H1 (cell line): Measurements from ENCODE around the gene HGFAC. TPM values are rescaled to one million over a fixed set of nuclear protein-coding genes. Genes with fewer than 3 reads are reported as not detected.

ENCODE experiments used
- CTCF ChIA-PET: fragments of 300-600 bp; sonication (Branson Sonifier 250); formaldehyde crosslinking; loops from one replicate; lab custom pipeline; 2021; ENCODE audit not compliant: partially characterized antibody; lab: Charles Lee
- POLR2A ChIA-PET: fragments of 300-600 bp; sonication (Branson Sonifier 250); formaldehyde crosslinking; loops from one replicate; lab custom pipeline; 2021; ENCODE audit warnings: inconsistent platforms; ENCODE audit not compliant: partially characterized antibody; lab: Charles Lee
- DNase-seq, 2 experiments: peaks; one replicate each; pipeline versions ENCODE4 v3.0.0 to v3.0.0-alpha.2; 2010 to 2022; ENCODE audit warnings: low spot score in 2 of 2, low read depth in 1 of 2, mixed read lengths in 1 of 2
- FAIRE-seq: peaks from 2 replicates; lab custom pipeline; 2011; peaks lifted over from hg19 to GRCh38; lab: Jason Lieb, UNC
- H2AFZ ChIP-seq: 2 replicates; pipeline ENCODE4 v1.8.1; 2012; ENCODE audit warnings: low read length, inconsistent platforms
- H2AK5ac ChIP-seq: 2 replicates; pipeline ENCODE4 v1.6.1; 2013; ENCODE audit warnings: low read depth, low read length
- H2BK120ac ChIP-seq: replicated peaks from 2 replicates; pipeline ENCODE3; 2013; ENCODE audit warnings: low read depth, low read length, inconsistent platforms
- H2BK12ac ChIP-seq: 2 replicates; pipeline ENCODE4 v1.6.1; 2013; ENCODE audit warnings: low read depth, low read length
- H2BK15ac ChIP-seq: 2 replicates; pipeline ENCODE4 v1.6.1; 2013; ENCODE audit warnings: low read length
- H2BK20ac ChIP-seq: 2 replicates; pipeline ENCODE4 v1.6.1; 2013; ENCODE audit warnings: low read length
- H2BK5ac ChIP-seq: 2 replicates; pipeline ENCODE4 v1.6.1; 2013; ENCODE audit warnings: low read depth, low read length
- H3K14ac ChIP-seq: 2 replicates; pipeline ENCODE4 v1.6.1; 2013; ENCODE audit warnings: inconsistent platforms; ENCODE audit not compliant: insufficient read length
- H3K18ac ChIP-seq: 2 replicates; pipeline ENCODE4 v1.6.1; 2013; ENCODE audit warnings: low read length; ENCODE audit errors: extremely low read depth
- H3K23ac ChIP-seq: 2 replicates; pipeline ENCODE4 v1.6.1; 2013; ENCODE audit warnings: inconsistent platforms; ENCODE audit not compliant: insufficient read length
- H3K23me2 ChIP-seq: 2 replicates; pipeline ENCODE4 v1.6.1; 2013; ENCODE audit warnings: low read depth, low read length
- H3K27ac ChIP-seq: 2 replicates; pipeline ENCODE4 v1.6.1; 2011; ENCODE audit warnings: low read depth, low read length, inconsistent platforms
- H3K27me3 ChIP-seq, 4 experiments: replicated peaks in 1 of 4; 1 replicate in 1 of 4; 2 replicates in 3 of 4; pipeline versions ENCODE4 v1.6.1 to v1.8.1; 2011 to 2013; ENCODE audit warnings: low read length in 3 of 4, mild to moderate bottlenecking in 3 of 4, inconsistent platforms in 2 of 4, mixed read lengths in 2 of 4, moderate library complexity in 1 of 4; ENCODE audit not compliant: control insufficient read depth in 3 of 4, insufficient read depth in 3 of 4; ENCODE audit errors: extremely low read depth in 1 of 4
- H3K36me3 ChIP-seq, 4 experiments: 2 replicates each; pipeline versions ENCODE4 v1.6.1 to v1.8.1; 2011 to 2013; ENCODE audit warnings: mild to moderate bottlenecking in 4 of 4, low read length in 3 of 4, moderate library complexity in 2 of 4, control low read depth in 1 of 4, inconsistent platforms in 1 of 4; ENCODE audit not compliant: insufficient read depth in 4 of 4, control insufficient read depth in 2 of 4
- H3K4ac ChIP-seq: replicated peaks from 2 replicates; pipeline ENCODE3; 2013; ENCODE audit warnings: low read length, low read depth, mixed read lengths, inconsistent platforms; ENCODE audit not compliant: insufficient read length
- H3K4me1 ChIP-seq, 4 experiments: replicated peaks in 1 of 4; 1 replicate in 1 of 4; 2 replicates in 3 of 4; pipeline versions ENCODE4 v1.6.1 to v1.8.1; 2011 to 2013; ENCODE audit warnings: low read length in 3 of 4, inconsistent platforms in 2 of 4, mixed read lengths in 1 of 4; ENCODE audit not compliant: insufficient read depth in 4 of 4, control insufficient read depth in 3 of 4
- H3K4me2 ChIP-seq, 2 experiments: 2 replicates each; pipeline versions ENCODE4 v1.6.1 to v1.8.1; 2011 to 2013; ENCODE audit warnings: low read depth in 2 of 2, low read length in 2 of 2, control low read depth in 1 of 2, inconsistent platforms in 1 of 2, mild to moderate bottlenecking in 1 of 2; ENCODE audit not compliant: insufficient read depth in 1 of 2
- H3K4me3 ChIP-seq, 4 experiments: fragments of 200-600, 300-600 bp in 1 of 4; sonication (generic), shearing (Covaris generic), sonication (Bioruptor Twin) in 1 of 4; 2 replicates each; pipeline versions ENCODE4 v1.5.1 to v1.8.1; 2011 to 2016; ENCODE audit warnings: low read length in 4 of 4, low read depth in 3 of 4, control low read depth in 2 of 4, inconsistent platforms in 2 of 4, mild to moderate bottlenecking in 2 of 4, mixed read lengths in 1 of 4, moderate library complexity in 1 of 4; ENCODE audit not compliant: insufficient read depth in 2 of 4; ENCODE audit errors: extremely low read depth in 1 of 4
- H3K56ac ChIP-seq: replicated peaks from 2 replicates; pipeline ENCODE3; 2013; ENCODE audit warnings: low read depth, mild to moderate bottlenecking, mixed read lengths, low read length, inconsistent platforms; ENCODE audit not compliant: insufficient read length
- H3K79me1 ChIP-seq: 2 replicates; pipeline ENCODE4 v1.6.1; 2013; ENCODE audit warnings: low read depth, low read length, control low read depth
- H3K79me2 ChIP-seq, 2 experiments: 2 replicates each; pipeline versions ENCODE4 v1.6.1 to v1.8.1; 2012 to 2013; ENCODE audit warnings: low read length in 2 of 2, mild to moderate bottlenecking in 2 of 2, inconsistent platforms in 1 of 2; ENCODE audit not compliant: insufficient read depth in 2 of 2, control insufficient read depth in 1 of 2
- H3K9ac ChIP-seq, 4 experiments: replicated peaks in 1 of 4; 1 replicate in 1 of 4; 2 replicates in 3 of 4; pipeline versions ENCODE4 v1.6.1 to v1.8.1; 2011 to 2013; ENCODE audit warnings: low read depth in 3 of 4, low read length in 3 of 4, control low read depth in 2 of 4, mild to moderate bottlenecking in 2 of 4, moderate library complexity in 2 of 4, inconsistent platforms in 1 of 4; ENCODE audit errors: extremely low read depth in 1 of 4
- H3K9me3 ChIP-seq, 2 experiments: 2 replicates each; pipeline versions ENCODE4 v1.6.1 to v1.8.1; 2012 to 2013; ENCODE audit warnings: mild to moderate bottlenecking in 2 of 2, moderate library complexity in 2 of 2, control low read depth in 1 of 2, inconsistent platforms in 1 of 2, low read depth in 1 of 2, low read length in 1 of 2, mixed read lengths in 1 of 2; ENCODE audit not compliant: insufficient read depth in 2 of 2
- H4K20me1 ChIP-seq, 2 experiments: replicated peaks in 1 of 2; 2 replicates each; pipeline versions ENCODE3 to v1.8.1; 2011 to 2013; ENCODE audit warnings: inconsistent platforms in 2 of 2, low read length in 2 of 2, mild to moderate bottlenecking in 1 of 2; ENCODE audit not compliant: insufficient read depth in 2 of 2, control insufficient read depth in 1 of 2
- H4K5ac ChIP-seq: 2 replicates; pipeline ENCODE4 v1.6.1; 2013; ENCODE audit warnings: low read length, low read depth, mixed read lengths, inconsistent platforms; ENCODE audit not compliant: insufficient read length
- H4K8ac ChIP-seq: 2 replicates; pipeline ENCODE4 v1.8.0; 2013; ENCODE audit warnings: mild to moderate bottlenecking, moderate library complexity, low read length, inconsistent platforms; ENCODE audit not compliant: insufficient read depth; ENCODE audit errors: extremely low read depth
- H4K91ac ChIP-seq: replicated peaks from 2 replicates; pipeline ENCODE3; 2013; ENCODE audit warnings: low read length, mixed read lengths, inconsistent platforms; ENCODE audit not compliant: insufficient read length
- ASH2L ChIP-seq: fragments of 200-600, 300-600 bp; sonication (generic); IDR thresholded peaks from one replicate; pipeline ENCODE4 v1.7.1; 2017; ENCODE audit warnings: low read length
- CTCF ChIP-seq, 3 experiments: IDR thresholded peaks; 1 replicate in 2 of 3; 2 replicates in 1 of 3; pipeline versions ENCODE4 v1.5.1 to v1.6.1; 2011; ENCODE audit warnings: low read length in 3 of 3, mild to moderate bottlenecking in 3 of 3, inconsistent platforms in 2 of 3, low read depth in 1 of 3, moderate library complexity in 1 of 3; ENCODE audit not compliant: insufficient read depth in 1 of 3; ENCODE audit errors: control extremely low read depth in 1 of 3
- GABPA ChIP-seq: IDR thresholded peaks from 2 replicates; pipeline ENCODE4 v1.6.1; 2011; ENCODE audit warnings: mild to moderate bottlenecking, low read length, moderate library complexity, borderline replicate concordance; ENCODE audit not compliant: insufficient read depth
- HDAC2 ChIP-seq, 2 experiments: fragments of 300-600 bp in 1 of 2; sonication (generic) in 1 of 2; IDR thresholded peaks; 2 replicates each; pipeline ENCODE4 v1.6.1; 2011 to 2012; ENCODE audit warnings: low read depth in 2 of 2, low read length in 2 of 2, mild to moderate bottlenecking in 2 of 2, moderate library complexity in 2 of 2, borderline replicate concordance in 1 of 2, inconsistent platforms in 1 of 2
- KDM4A ChIP-seq: IDR thresholded peaks from one replicate; pipeline ENCODE4 v1.7.1; 2012; ENCODE audit warnings: low read depth, mild to moderate bottlenecking, moderate library complexity, low read length, inconsistent platforms; ENCODE audit not compliant: severe bottlenecking
- SP1 ChIP-seq: IDR thresholded peaks from 2 replicates; pipeline ENCODE4 v1.6.1; 2011; ENCODE audit warnings: low read depth, low read length
- TAF1 ChIP-seq: IDR thresholded peaks from 2 replicates; pipeline ENCODE4 v1.6.1; 2011; ENCODE audit warnings: mild to moderate bottlenecking, low read depth, low read length
- TBP ChIP-seq: IDR thresholded peaks from 2 replicates; pipeline ENCODE4 v1.6.1; 2011; ENCODE audit warnings: low read depth, low read length, improper control_type of control experiment
- WGBS, 2 experiments: shearing (Covaris generic) in 1 of 2; methylation state at CpG; one replicate each; pipeline versions ENCODE4 v1.1.6 to v1.1.7; 2013 to 2015; ENCODE audit warnings: low lambda C conversion rate in 2 of 2, mixed read lengths in 2 of 2, inconsistent platforms in 1 of 2, low coverage in 1 of 2, missing lambda C conversion rate in 1 of 2; ENCODE audit not compliant: insufficient replicate concordance in 2 of 2, insufficient coverage in 1 of 2, insufficient read length in 1 of 2; ENCODE audit errors: extremely low coverage in 1 of 2, missing lambda C conversion rate in 1 of 2; 5-methylcytosine and 5-hydroxymethylcytosine counted together
- polyA plus RNA-seq, 7 experiments: library from polyadenylated mRNA; depleted of rRNA in 3 of 7; stranded (reverse) in 5 of 7; unstranded in 2 of 7; fragments of >200 nt in 5 of 7; fragments of 200-250 nt in 2 of 7; gene quantifications; 1 replicate in 5 of 7; 2 replicates in 1 of 7; 4 replicates in 1 of 7; pipeline versions ENCODE4 v1.2.1 to v1.2.3, GENCODE V29; 2011 to 2013; ENCODE audit warnings: missing spikeins in 2 of 7, mixed read lengths in 2 of 7
- total RNA-seq: library from RNA; stranded (reverse); fragmentation: NEBNext Ultra II Directional; extraction: Animal tissue kit (Norgen Biotek cat#: 25700); gene quantifications from 2 replicates; pipeline ENCODE4 v1.2.1, GENCODE V29; 2021

Gene HGFAC
- total and polyA plus RNA-seq, 2 of the 8 experiments (the other 6 are each of a cell fraction or from before 2014, with no cell fraction given), result 0.14 to 0.15 TPM

- Histone ChIP-seq H2BK120ac (no peak overlapping the region), H2AK5ac (no peak overlapping the region), H3K23ac (no peak overlapping the region), H4K5ac (no peak overlapping the region), H3K14ac (no peak overlapping the region), H3K4me3 (no peak overlapping the region), H3K4me1 (no peaks in the 10 kb centered on the region), H3K36me3 (no peaks in the 10 kb centered on the region), H3K79me2 (no peaks in the 10 kb centered on the region), H4K8ac (no peak overlapping the region; the same call in none of the 2 replicates), H3K27ac (no peak overlapping the region), H3K18ac (peak overlapping the region; percentile 60; the same call in 1 of the 2 replicates), H3K79me1 (no peaks in the 10 kb centered on the region), H4K91ac (no peak overlapping the region), H3K27me3 (no peaks in the 10 kb centered on the region), H2BK15ac (no peak overlapping the region), H2AFZ (no peak overlapping the region), H2BK12ac (peak overlapping the region; percentile 17; the same call in 1 of the 2 replicates), H3K4ac (no peak overlapping the region), H3K23me2 (no peaks in the 10 kb centered on the region), H3K9me3 (no peaks in the 10 kb centered on the region), H4K20me1 (no peaks in the 10 kb centered on the region), H3K4me2 (no peak overlapping the region), H2BK5ac (no peak overlapping the region), H3K56ac (no peak overlapping the region), H2BK20ac (no peak overlapping the region), H3K9ac (no peak overlapping the region)
- FAIRE-seq (no peak), DNase-seq (peak in 1 of 2 experiments; percentile 93)
- ChIA-PET POLR2A (no interaction called here), CTCF (interaction anchor here (0.6 to 11.6 kb wide), 37 partner anchors 8 to 232 kb away, joined by 3 to 152 read pairs (median 5); partner anchors contain the start of genes DOK7 and MSANTD1)
- WGBS, 2 experiments, result 80% methylated on average over 14 of the region's 36 CpGs; no CpG with 5 or more reads in 1 of the 2 experiments
- TF ChIP-seq SP1 (no peak), CTCF (IDR thresholded peaks at IDR 0.05; ENCODE audit: control extremely low read depth in 1 of 3, insufficient read depth in 1 of 3, low read depth in 1 of 3, low read length in 3 of 3) (peak in 2 of 3 experiments; percentile 96 to 97; a peak in 3 of 4 replicates), ASH2L (no peak), TBP (no peak), TAF1 (no peak), HDAC2 (IDR thresholded peaks at IDR 0.05; ENCODE audit: borderline replicate concordance in 1 of 2, low read depth in 2 of 2, low read length in 2 of 2) (no peak), GABPA (peak; percentile 82; the same call in 1 of the 2 replicates), KDM4A (no peak)
Observed at GRCh38 chr4:3442959-3443749, 1.4 kb downstream of the HGFAC start.
